Measurements from ENCODE around the gene MEGF6.

GRCh38 chr1:3553166-3553939 lies 58.0 kb downstream of the MEGF6 start:
- no peak for TF ChIP-seq CTCF (IDR thresholded peaks at IDR 0.05; ENCODE audit: insufficient read depth, low read length)
- no peak for TF ChIP-seq REST (IDR thresholded peaks at IDR 0.05; ENCODE audit: insufficient replicate concordance, low read depth)
- TF ChIP-seq POLR2AphosphoS5 (IDR thresholded peaks at IDR 0.05; ENCODE audit: low read depth): no peak
